GM12878 (cell line): Measurements from ENCODE around the gene CYSTM1. TPM values are rescaled to one million over a fixed set of nuclear protein-coding genes. Genes with fewer than 3 reads are reported as not detected.

Experiments used
- ATAC-seq: fragments of 200-7000 bp; cut with Tn5 transposase; 3 replicates; pipeline ENCODE4 v1.9.1; 2020; ENCODE audit warnings: mild to moderate bottlenecking, moderate library complexity
- BruUV-seq: library from RNA; stranded (reverse); fragments of 400-500 nt; replicated peaks from 2 replicates; lab custom pipeline; 2021; lab: Mats Ljungman, UMichigan
- CTCF ChIA-PET: fragments of 300-600 bp; sonication (Branson Sonifier 250); formaldehyde crosslinking; extraction: SDS; loops from one replicate; lab custom pipeline; 2021; ENCODE audit warnings: inconsistent platforms; lab: Yijun Ruan, JAX
- POLR2A ChIA-PET: fragments of 350-600 bp; formaldehyde crosslinking; extraction: SDS; loops from one replicate; lab custom pipeline; 2021; ENCODE audit warnings: inconsistent platforms; lab: Charles Lee
- RAD21 ChIA-PET: fragments of 300-600 bp; sonication (Branson Sonifier 250); formaldehyde crosslinking; loops from one replicate; lab custom pipeline; 2023; ENCODE audit warnings: antibody characterized with exemption; ENCODE audit not compliant: unreplicated experiment; lab: Charles Lee
- SMC1A ChIA-PET: fragments of 300-600 bp; sonication (Branson Sonifier 250); formaldehyde crosslinking; loops from one replicate; lab custom pipeline; 2023; ENCODE audit not compliant: unreplicated experiment, uncharacterized antibody; lab: Charles Lee
- DNase-seq: peaks from one replicate; pipeline ENCODE4 v3.0.0-alpha.2; 2011; ENCODE audit warnings: low read depth, low spot score
- FAIRE-seq: peaks from 3 replicates; lab custom pipeline; 2011; peaks lifted over from hg19 to GRCh38; lab: Jason Lieb, UNC
- H2AFZ ChIP-seq: 2 replicates; pipeline ENCODE4 v1.6.0; 2011; ENCODE audit warnings: low read depth, low read length, control low read depth; ENCODE audit not compliant: control insufficient read depth
- H3K27ac ChIP-seq: 2 replicates; pipeline ENCODE4 v1.5.1; 2011; ENCODE audit warnings: control low read depth; ENCODE audit not compliant: control insufficient read depth, insufficient read depth
- H3K27me3 ChIP-seq, 2 experiments: replicated peaks in 1 of 2; 2 replicates each; pipeline versions ENCODE4 v1.6.0 to v1.6.1; 2011; ENCODE audit warnings: low read length in 1 of 2; ENCODE audit not compliant: control insufficient read depth in 2 of 2, insufficient read depth in 2 of 2
- H3K36me3 ChIP-seq, 2 experiments: 2 replicates each; pipeline ENCODE4 v1.5.1; 2011; ENCODE audit warnings: low read length in 1 of 2; ENCODE audit not compliant: control insufficient read depth in 2 of 2, insufficient read depth in 2 of 2
- H3K4me1 ChIP-seq: 2 replicates; pipeline ENCODE4 v1.6.1; 2011; ENCODE audit warnings: mild to moderate bottlenecking, low read length, moderate library complexity, mixed read lengths; ENCODE audit not compliant: control insufficient read depth, insufficient read depth
- H3K4me2 ChIP-seq: 2 replicates; pipeline ENCODE4 v1.6.0; 2011; ENCODE audit warnings: control low read depth; ENCODE audit not compliant: control insufficient read depth, insufficient read depth
- H3K4me3 ChIP-seq: fragments of 200-600 bp; sonication (generic); 2 replicates; pipeline ENCODE4 v1.5.1; 2016
- H3K79me2 ChIP-seq: 2 replicates; pipeline ENCODE4 v1.6.0; 2011; ENCODE audit warnings: low read length; ENCODE audit not compliant: control insufficient read depth, insufficient read depth
- H3K9ac ChIP-seq: 2 replicates; pipeline ENCODE4 v1.8.0; 2011; ENCODE audit warnings: low read length, control low read depth, mixed read lengths; ENCODE audit not compliant: control insufficient read depth, insufficient read depth
- H3K9me3 ChIP-seq: replicated peaks from 3 replicates; pipeline ENCODE4 v1.5.1; 2011; ENCODE audit warnings: mild to moderate bottlenecking, low read length; ENCODE audit not compliant: control insufficient read depth, insufficient read depth
- H4K20me1 ChIP-seq: 2 replicates; pipeline ENCODE4 v1.6.0; 2011; ENCODE audit not compliant: control insufficient read depth, insufficient read depth
- EED ChIP-seq: sonication (generic); IDR thresholded peaks from 2 replicates; pipeline ENCODE4 v1.6.1; 2016; ENCODE audit warnings: antibody characterized with exemption, low read depth
- EZH2 ChIP-seq: IDR thresholded peaks from 2 replicates; pipeline ENCODE4 v1.6.1; 2012; ENCODE audit warnings: low read depth, mild to moderate bottlenecking, control low read depth, inconsistent platforms, low read length, borderline replicate concordance; ENCODE audit not compliant: control insufficient read depth
- HCFC1 ChIP-seq: fragments of 150-350 bp; IDR thresholded peaks from 2 replicates; pipeline ENCODE4 v1.6.1; 2014; ENCODE audit warnings: low read length
- STAT1 ChIP-seq: fragments of 450-650 bp; conservative IDR thresholded peaks from 2 replicates; pipeline ENCODE4 v1.6.1; 2014; ENCODE audit warnings: antibody characterized with exemption, mild to moderate bottlenecking
- SUPT20H ChIP-seq: IDR thresholded peaks from 2 replicates; pipeline ENCODE4 v1.6.1; 2011; ENCODE audit warnings: low read depth, mild to moderate bottlenecking, low read length, moderate library complexity, borderline replicate concordance; ENCODE audit not compliant: control insufficient read depth
- WGBS: methylation state at CpG from one replicate; pipeline ENCODE4 v1.1.6; 2016; ENCODE audit warnings: low lambda C conversion rate; ENCODE audit not compliant: insufficient replicate concordance, insufficient coverage; ENCODE audit errors: missing lambda C conversion rate; 5-methylcytosine and 5-hydroxymethylcytosine counted together
- in situ Hi-C: fragments of 300-500 bp; cut with MboI; formaldehyde crosslinking; loops from 9 replicates; pipeline ENCODE4 v1.14.3; 2018; ENCODE audit warnings: mixed read lengths
- intact Hi-C: fragments of 100-400 bp; cut with micrococcal nuclease; formaldehyde crosslinking; loops from one replicate; pipeline ENCODE4 v1.14.2; 2022; ENCODE audit not compliant: unreplicated experiment
- polyA plus RNA-seq, 11 experiments: library from polyadenylated mRNA; depleted of rRNA in 4 of 11; unstranded in 6 of 11; stranded (reverse) in 5 of 11; fragments of >200 nt; fragmentation: Nextera tagmentation in 4 of 11; fragmentation: Illumina TruSeq in 1 of 11; extraction: Ambion mirVana in 4 of 11; extraction: Trizol in 1 of 11; gene quantifications; 1 replicate in 1 of 11; 2 replicates in 10 of 11; pipeline versions ENCODE4 v1.2.1 to v1.2.3, GENCODE V29; 2011 to 2016; ENCODE audit warnings: inconsistent platforms in 2 of 11, missing spikeins in 2 of 11, low read depth in 1 of 11
- total RNA-seq, 4 experiments: library from RNA; depleted of rRNA in 3 of 4; stranded (reverse); fragments of >200 nt in 3 of 4; fragmentation: Illumina TruSeq in 1 of 4; extraction: Trizol in 1 of 4; gene quantifications; 2 replicates each; pipeline versions ENCODE4 v1.2.1 to v1.2.3, GENCODE V29; 2013 to 2021
- TF ChIP-seq, protein P1 (sequence below): fragments of 450-650 bp; IDR thresholded peaks from 2 replicates; pipeline ENCODE4 v1.6.1; 2017; ENCODE audit warnings: mild to moderate bottlenecking, moderate library complexity
- TF ChIP-seq, protein P2 (sequence below): fragments of 450-650 bp; formaldehyde crosslinking; IDR thresholded peaks from 2 replicates; pipeline ENCODE4 v1.4.0; 2020; ENCODE audit warnings: mild to moderate bottlenecking, moderate library complexity
- TF ChIP-seq, protein P3 (sequence below): fragments of 450-650 bp; IDR thresholded peaks from 2 replicates; pipeline ENCODE4 v1.6.1; 2017; ENCODE audit warnings: borderline replicate concordance

The CYSTM1 gene
- total and polyA plus RNA-seq, 10 of the 15 experiments (the other 5 are each of a cell fraction or from before 2014, with no cell fraction given), result 52.7 to 261 (median 98.7) TPM

DNA sequence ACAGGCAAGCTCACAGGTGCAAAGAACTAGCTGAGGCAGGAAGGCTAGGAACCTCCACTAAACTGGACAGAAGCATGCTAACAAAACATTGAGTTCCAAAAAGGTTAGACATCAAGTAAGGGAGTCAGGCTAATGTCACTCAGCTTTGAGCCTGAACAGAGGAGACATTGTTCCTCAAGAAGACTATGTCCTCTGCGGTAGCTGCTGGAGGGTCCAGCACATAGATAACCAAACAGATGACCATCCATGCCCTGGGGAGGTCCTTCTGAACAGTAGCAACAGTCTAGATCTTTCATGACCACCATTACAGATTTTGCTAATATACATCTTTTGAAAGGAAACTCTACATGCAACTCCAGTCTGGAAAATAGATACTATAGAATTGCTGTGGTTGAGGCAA is 57.7 kb downstream of the CYSTM1 start (continued):
- TF ChIP-seq, protein P1, sequence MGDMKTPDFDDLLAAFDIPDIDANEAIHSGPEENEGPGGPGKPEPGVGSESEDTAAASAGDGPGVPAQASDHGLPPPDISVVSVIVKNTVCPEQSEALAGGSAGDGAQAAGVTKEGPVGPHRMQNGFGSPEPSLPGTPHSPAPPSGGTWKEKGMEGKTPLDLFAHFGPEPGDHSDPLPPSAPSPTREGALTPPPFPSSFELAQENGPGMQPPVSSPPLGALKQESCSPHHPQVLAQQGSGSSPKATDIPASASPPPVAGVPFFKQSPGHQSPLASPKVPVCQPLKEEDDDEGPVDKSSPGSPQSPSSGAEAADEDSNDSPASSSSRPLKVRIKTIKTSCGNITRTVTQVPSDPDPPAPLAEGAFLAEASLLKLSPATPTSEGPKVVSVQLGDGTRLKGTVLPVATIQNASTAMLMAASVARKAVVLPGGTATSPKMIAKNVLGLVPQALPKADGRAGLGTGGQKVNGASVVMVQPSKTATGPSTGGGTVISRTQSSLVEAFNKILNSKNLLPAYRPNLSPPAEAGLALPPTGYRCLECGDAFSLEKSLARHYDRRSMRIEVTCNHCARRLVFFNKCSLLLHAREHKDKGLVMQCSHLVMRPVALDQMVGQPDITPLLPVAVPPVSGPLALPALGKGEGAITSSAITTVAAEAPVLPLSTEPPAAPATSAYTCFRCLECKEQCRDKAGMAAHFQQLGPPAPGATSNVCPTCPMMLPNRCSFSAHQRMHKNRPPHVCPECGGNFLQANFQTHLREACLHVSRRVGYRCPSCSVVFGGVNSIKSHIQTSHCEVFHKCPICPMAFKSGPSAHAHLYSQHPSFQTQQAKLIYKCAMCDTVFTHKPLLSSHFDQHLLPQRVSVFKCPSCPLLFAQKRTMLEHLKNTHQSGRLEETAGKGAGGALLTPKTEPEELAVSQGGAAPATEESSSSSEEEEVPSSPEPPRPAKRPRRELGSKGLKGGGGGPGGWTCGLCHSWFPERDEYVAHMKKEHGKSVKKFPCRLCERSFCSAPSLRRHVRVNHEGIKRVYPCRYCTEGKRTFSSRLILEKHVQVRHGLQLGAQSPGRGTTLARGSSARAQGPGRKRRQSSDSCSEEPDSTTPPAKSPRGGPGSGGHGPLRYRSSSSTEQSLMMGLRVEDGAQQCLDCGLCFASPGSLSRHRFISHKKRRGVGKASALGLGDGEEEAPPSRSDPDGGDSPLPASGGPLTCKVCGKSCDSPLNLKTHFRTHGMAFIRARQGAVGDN, result no peak
- no peak for TF ChIP-seq STAT1
- TF ChIP-seq, all 136 proteins: peak for 0

DNA sequence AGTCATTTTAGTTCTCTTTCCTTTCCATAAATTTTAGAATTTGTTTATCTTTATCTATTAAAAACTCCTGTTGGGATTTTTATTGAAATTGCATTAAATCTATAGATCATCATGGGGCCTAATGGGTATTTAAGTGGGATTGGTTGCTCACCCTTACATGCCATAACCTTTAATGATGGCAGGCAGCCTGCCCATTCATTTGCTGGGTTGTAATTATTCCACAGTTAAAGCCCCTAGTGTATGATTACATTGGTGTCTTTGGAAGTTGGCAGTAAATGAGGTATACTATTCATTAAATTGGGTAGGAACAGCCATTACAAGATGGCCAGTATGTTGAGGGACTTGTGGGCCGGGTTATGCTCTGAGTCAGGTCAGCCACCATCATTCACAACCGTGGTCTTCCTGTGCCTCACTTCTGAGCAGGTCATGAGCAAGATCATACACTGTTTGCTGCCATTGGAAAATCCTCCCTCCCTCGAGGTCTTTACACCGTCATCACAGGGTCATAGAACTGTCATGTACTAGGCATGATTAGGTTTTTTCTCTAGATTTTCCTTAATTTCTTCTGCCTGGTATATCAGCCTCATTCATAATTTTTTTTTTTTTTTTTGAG is 59.5 kb downstream of the CYSTM1 start:
- no peaks in the 10 kb centered on the region for H3K9me3 ChIP-seq
- H4K20me1 ChIP-seq, result no peaks in the 10 kb centered on the region
- CTCF ChIA-PET, result interaction anchor here (0.6 to 3.6 kb wide), 3 partner anchors 9 to 111 kb away, joined by 3 to 21 read pairs (median 4); no protein-coding TSS in a partner anchor
- POLR2A ChIA-PET, result no interaction called here
- no peak overlapping the region for H3K4me2 ChIP-seq
- BruUV-seq, result no TSS peak
- RAD21 ChIA-PET, result no interaction called here
- H3K4me3 ChIP-seq, result no peak overlapping the region
- H3K9ac ChIP-seq, result no peak overlapping the region
- SMC1A ChIA-PET, result no interaction called here
- H2AFZ ChIP-seq, result no peak overlapping the region
- no peaks in the 10 kb centered on the region for H3K79me2 ChIP-seq
- H3K36me3 ChIP-seq, result no peaks in the 10 kb centered on the region; a peak in 1 of 4 replicates
- in situ Hi-C loops (loop anchor here (25.0 kb wide), 1 partner anchor 803 kb away; no protein-coding TSS in a partner anchor), intact Hi-C loops (no loop called here)
- DNase-seq (no peak), ATAC-seq (no peak), FAIRE-seq (no peak)
- 81% methylated on average over 4 of the region's 4 CpGs for WGBS
- H3K27ac ChIP-seq, result no peak overlapping the region
- no peaks in the 10 kb centered on the region for H3K27me3 ChIP-seq
- H3K4me1 ChIP-seq, result no peaks in the 10 kb centered on the region
- TF ChIP-seq, protein P2, sequence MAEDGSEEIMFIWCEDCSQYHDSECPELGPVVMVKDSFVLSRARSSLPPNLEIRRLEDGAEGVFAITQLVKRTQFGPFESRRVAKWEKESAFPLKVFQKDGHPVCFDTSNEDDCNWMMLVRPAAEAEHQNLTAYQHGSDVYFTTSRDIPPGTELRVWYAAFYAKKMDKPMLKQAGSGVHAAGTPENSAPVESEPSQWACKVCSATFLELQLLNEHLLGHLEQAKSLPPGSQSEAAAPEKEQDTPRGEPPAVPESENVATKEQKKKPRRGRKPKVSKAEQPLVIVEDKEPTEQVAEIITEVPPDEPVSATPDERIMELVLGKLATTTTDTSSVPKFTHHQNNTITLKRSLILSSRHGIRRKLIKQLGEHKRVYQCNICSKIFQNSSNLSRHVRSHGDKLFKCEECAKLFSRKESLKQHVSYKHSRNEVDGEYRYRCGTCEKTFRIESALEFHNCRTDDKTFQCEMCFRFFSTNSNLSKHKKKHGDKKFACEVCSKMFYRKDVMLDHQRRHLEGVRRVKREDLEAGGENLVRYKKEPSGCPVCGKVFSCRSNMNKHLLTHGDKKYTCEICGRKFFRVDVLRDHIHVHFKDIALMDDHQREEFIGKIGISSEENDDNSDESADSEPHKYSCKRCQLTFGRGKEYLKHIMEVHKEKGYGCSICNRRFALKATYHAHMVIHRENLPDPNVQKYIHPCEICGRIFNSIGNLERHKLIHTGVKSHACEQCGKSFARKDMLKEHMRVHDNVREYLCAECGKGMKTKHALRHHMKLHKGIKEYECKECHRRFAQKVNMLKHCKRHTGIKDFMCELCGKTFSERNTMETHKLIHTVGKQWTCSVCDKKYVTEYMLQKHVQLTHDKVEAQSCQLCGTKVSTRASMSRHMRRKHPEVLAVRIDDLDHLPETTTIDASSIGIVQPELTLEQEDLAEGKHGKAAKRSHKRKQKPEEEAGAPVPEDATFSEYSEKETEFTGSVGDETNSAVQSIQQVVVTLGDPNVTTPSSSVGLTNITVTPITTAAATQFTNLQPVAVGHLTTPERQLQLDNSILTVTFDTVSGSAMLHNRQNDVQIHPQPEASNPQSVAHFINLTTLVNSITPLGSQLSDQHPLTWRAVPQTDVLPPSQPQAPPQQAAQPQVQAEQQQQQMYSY (CRISPR knock-in tag), result no peak
- TF ChIP-seq HCFC1 (no peak), SUPT20H (no peak), EZH2 (no peak), EED (no peak)
- TF ChIP-seq, protein P3, sequence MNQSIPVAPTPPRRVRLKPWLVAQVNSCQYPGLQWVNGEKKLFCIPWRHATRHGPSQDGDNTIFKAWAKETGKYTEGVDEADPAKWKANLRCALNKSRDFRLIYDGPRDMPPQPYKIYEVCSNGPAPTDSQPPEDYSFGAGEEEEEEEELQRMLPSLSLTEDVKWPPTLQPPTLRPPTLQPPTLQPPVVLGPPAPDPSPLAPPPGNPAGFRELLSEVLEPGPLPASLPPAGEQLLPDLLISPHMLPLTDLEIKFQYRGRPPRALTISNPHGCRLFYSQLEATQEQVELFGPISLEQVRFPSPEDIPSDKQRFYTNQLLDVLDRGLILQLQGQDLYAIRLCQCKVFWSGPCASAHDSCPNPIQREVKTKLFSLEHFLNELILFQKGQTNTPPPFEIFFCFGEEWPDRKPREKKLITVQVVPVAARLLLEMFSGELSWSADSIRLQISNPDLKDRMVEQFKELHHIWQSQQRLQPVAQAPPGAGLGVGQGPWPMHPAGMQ, result no peak
